Transverse colon (tissue), 4 donors: ENCODE results near the gene CNTN1. TPM values are rescaled to one million over a fixed set of nuclear protein-coding genes. Genes with fewer than 3 reads are reported as not detected.
"Not testable (repeated sequence)": the region's sequence is repeated elsewhere in the genome, so short reads cannot be mapped to it uniquely, and the experiment has no call there.

Experiments
- DNase-seq: peaks from one replicate; pipeline ENCODE4 v3.0.0-alpha.2; 2019
- H3K27ac ChIP-seq, 4 donors: fragments of 200-600 bp; sonication (generic); 2 replicates each; pipeline ENCODE4 v1.5.1; 2016 to 2018; ENCODE audit warnings: inconsistent platforms in 4 of 4
- H3K27me3 ChIP-seq: fragments of 200-600 bp; sonication (generic); 2 replicates; pipeline ENCODE4 v1.5.1; 2017; ENCODE audit warnings: inconsistent platforms
- H3K36me3 ChIP-seq, 4 donors: fragments of 200-600 bp; sonication (generic); 2 replicates each; pipeline ENCODE4 v1.5.1; 2017 to 2019; ENCODE audit warnings: inconsistent platforms in 4 of 4
- H3K4me1 ChIP-seq, 4 donors: fragments of 200-600 bp; sonication (generic); 2 replicates each; pipeline ENCODE4 v1.5.1; 2017 to 2020; ENCODE audit warnings: inconsistent platforms in 4 of 4
- H3K4me3 ChIP-seq, 4 donors: fragments of 200-600 bp; sonication (generic); 1 replicate in 1 of 4; 2 replicates in 3 of 4; pipeline versions ENCODE4 v1.5.1 to v1.6.1; 2017 to 2019; ENCODE audit warnings: inconsistent platforms in 4 of 4
- H3K9me3 ChIP-seq, 2 donors: fragments of 200-600 bp; sonication (generic); 2 replicates each; pipeline ENCODE4 v1.5.1; 2017 to 2019; ENCODE audit warnings: inconsistent platforms in 2 of 2
- CTCF ChIP-seq, 5 experiments: fragments of 200-600 bp in 3 of 5; fragments of 450-650 bp in 2 of 5; sonication (generic) in 3 of 5; IDR thresholded peaks; 1 replicate in 2 of 5; 2 replicates in 3 of 5; pipeline ENCODE4 v1.5.1; 2016 to 2017; ENCODE audit warnings: antibody characterized with exemption in 5 of 5, inconsistent platforms in 3 of 5, mild to moderate bottlenecking in 2 of 5, moderate library complexity in 1 of 5
- EP300 ChIP-seq: sonication (generic); formaldehyde crosslinking; IDR thresholded peaks from one replicate; pipeline ENCODE4 v1.6.1; 2017; ENCODE audit warnings: antibody characterized with exemption, low read depth
- POLR2A ChIP-seq: fragments of 450-650 bp; IDR thresholded peaks from one replicate; pipeline ENCODE4 v1.6.1; 2016; ENCODE audit warnings: antibody characterized with exemption, mild to moderate bottlenecking, moderate library complexity
- POLR2AphosphoS5 ChIP-seq, 3 donors: sonication (generic); formaldehyde crosslinking; IDR thresholded peaks; one replicate each; pipeline ENCODE4 v1.6.1; 2016; ENCODE audit warnings: antibody characterized with exemption in 3 of 3
- WGBS, 2 donors: methylation state at CpG; one replicate each; pipeline ENCODE4 v1.1.5; 2018; ENCODE audit warnings: low coverage in 1 of 2; 5-methylcytosine and 5-hydroxymethylcytosine counted together
- in situ Hi-C, 4 donors: fragments of 200-750 bp; cut with MboI; loops; one replicate each; pipeline versions ENCODE4 v1.15.0 to v1.15.1; 2017; ENCODE audit warnings: low sequenced_read_pairs in 3 of 4, low pct_ligation_motif_present in 1 of 4, low pct_unique_long_range_greater_than_20kb in 1 of 4
- intact Hi-C: fragments of 100-400 bp; cut with DNase I; formaldehyde crosslinking; loops from one replicate; pipeline ENCODE4 v1.15.1; 2023; ENCODE audit warnings: low total_unique reads
- total RNA-seq, 4 donors: library from RNA; depleted of rRNA; stranded (reverse); fragments of >200 nt; gene quantifications; one replicate each; pipeline ENCODE4 v1.1.0, GENCODE V29; 2016

Gene CNTN1
- total RNA-seq, 4 donors from 2014 or later: 0.60 to 3.2 (median 1.4) TPM

- no peak overlapping the region for H3K27ac ChIP-seq
- intact Hi-C loops (no loop called here), in situ Hi-C loops (no loop called here)
- no peaks in the 10 kb centered on the region for H3K36me3 ChIP-seq
- no peak for DNase-seq
- no peaks in the 10 kb centered on the region for H3K27me3 ChIP-seq
- H3K9me3 ChIP-seq: no peaks in the 10 kb centered on the region
- no peaks in the 10 kb centered on the region for H3K4me1 ChIP-seq
- no peak overlapping the region for H3K4me3 ChIP-seq
- TF ChIP-seq POLR2AphosphoS5 (IDR thresholded peaks at IDR 0.05) (no peak), EP300 (no peak), CTCF (IDR thresholded peaks at IDR 0.05) (no peak), POLR2A (no peak)
These were observed 41.6 kb downstream of the CNTN1 start for GRCh38 chr12:40733871-40734270.

GRCh38 chr12:40734276-40734675 is 42.0 kb downstream of the CNTN1 start:
- Histone ChIP-seq H3K9me3 (no peaks in the 10 kb centered on the region), H3K4me1 (no peaks in the 10 kb centered on the region), H3K27me3 (no peaks in the 10 kb centered on the region), H3K4me3 (no peak overlapping the region), H3K27ac (no peak overlapping the region), H3K36me3 (no peaks in the 10 kb centered on the region)
- no peak for DNase-seq
- intact Hi-C loops (no loop called here), in situ Hi-C loops (no loop called here)
- 80% methylated on average over 3 of the region's 3 CpGs for WGBS, 2 donors
- TF ChIP-seq POLR2A (no peak), POLR2AphosphoS5 (IDR thresholded peaks at IDR 0.05) (no peak), CTCF (IDR thresholded peaks at IDR 0.05) (no peak), EP300 (no peak)

- in situ Hi-C loops (no loop called here), intact Hi-C loops (no loop called here)
- Histone ChIP-seq H3K4me3 (no peak overlapping the region), H3K9me3 (no peaks in the 10 kb centered on the region), H3K36me3 (no peaks in the 10 kb centered on the region), H3K4me1 (no peaks in the 10 kb centered on the region), H3K27me3 (no peaks in the 10 kb centered on the region), H3K27ac (no peak overlapping the region)
- no peak for DNase-seq
- no peak for TF ChIP-seq EP300
- TF ChIP-seq POLR2AphosphoS5 (IDR thresholded peaks at IDR 0.05): no peak
- no peak for TF ChIP-seq CTCF (IDR thresholded peaks at IDR 0.05)
- 60 to 65% methylated on average over 3 of the region's 3 CpGs for WGBS, 2 donors
These were observed 43.5 kb downstream of the CNTN1 start for GRCh38 chr12:40735551-40736230.

GRCh38 chr12:40737416-40737815 is 45.2 kb downstream of the CNTN1 start:
- H3K27me3 ChIP-seq, intact Hi-C loops, H3K9me3 ChIP-seq, DNase-seq, H3K27ac ChIP-seq, H3K4me1 ChIP-seq, H3K4me3 ChIP-seq, H3K36me3 ChIP-seq, in situ Hi-C loops: not testable (repeated sequence)
- WGBS, 2 donors: 89 to 100% methylated on average over 2 to 4 of the region's 4 CpGs

GRCh38 chr12:40738856-40739255 is 46.6 kb downstream of the CNTN1 start:
- DNase-seq: no peak
- Histone ChIP-seq H3K4me1 (no peaks in the 10 kb centered on the region), H3K27me3 (no peaks in the 10 kb centered on the region), H3K9me3 (no peaks in the 10 kb centered on the region), H3K27ac (no peak overlapping the region), H3K4me3 (no peak overlapping the region), H3K36me3 (no peaks in the 10 kb centered on the region)
- intact Hi-C loops (no loop called here), in situ Hi-C loops (no loop called here)
- TF ChIP-seq CTCF (IDR thresholded peaks at IDR 0.05) (no peak), POLR2AphosphoS5 (IDR thresholded peaks at IDR 0.05) (no peak), EP300 (no peak), POLR2A (no peak)
